ENCODE data around the gene SLC10A7.

DNA sequence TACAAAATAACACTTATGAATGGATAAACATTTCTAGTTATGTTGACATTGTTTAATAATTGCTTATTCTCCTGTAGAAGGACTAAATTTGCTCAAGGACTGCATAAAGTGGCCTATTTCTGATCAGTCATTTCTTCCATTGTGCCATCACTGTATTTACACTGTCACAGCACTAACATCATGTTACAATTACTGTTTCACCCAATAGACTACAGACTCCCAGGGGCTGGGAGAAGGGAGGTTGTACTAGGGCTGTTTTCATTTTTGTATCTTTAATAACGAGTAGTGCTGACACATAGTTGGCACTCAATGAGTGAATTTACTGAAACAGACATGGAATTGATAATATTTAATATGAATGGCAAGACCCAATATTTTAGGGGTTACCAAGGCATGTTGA lies 139.5 kb downstream of the SLC10A7 start:
- TF ChIP-seq POLR2A (IDR thresholded peaks at IDR 0.05): no peak
- TF ChIP-seq, protein P1, sequence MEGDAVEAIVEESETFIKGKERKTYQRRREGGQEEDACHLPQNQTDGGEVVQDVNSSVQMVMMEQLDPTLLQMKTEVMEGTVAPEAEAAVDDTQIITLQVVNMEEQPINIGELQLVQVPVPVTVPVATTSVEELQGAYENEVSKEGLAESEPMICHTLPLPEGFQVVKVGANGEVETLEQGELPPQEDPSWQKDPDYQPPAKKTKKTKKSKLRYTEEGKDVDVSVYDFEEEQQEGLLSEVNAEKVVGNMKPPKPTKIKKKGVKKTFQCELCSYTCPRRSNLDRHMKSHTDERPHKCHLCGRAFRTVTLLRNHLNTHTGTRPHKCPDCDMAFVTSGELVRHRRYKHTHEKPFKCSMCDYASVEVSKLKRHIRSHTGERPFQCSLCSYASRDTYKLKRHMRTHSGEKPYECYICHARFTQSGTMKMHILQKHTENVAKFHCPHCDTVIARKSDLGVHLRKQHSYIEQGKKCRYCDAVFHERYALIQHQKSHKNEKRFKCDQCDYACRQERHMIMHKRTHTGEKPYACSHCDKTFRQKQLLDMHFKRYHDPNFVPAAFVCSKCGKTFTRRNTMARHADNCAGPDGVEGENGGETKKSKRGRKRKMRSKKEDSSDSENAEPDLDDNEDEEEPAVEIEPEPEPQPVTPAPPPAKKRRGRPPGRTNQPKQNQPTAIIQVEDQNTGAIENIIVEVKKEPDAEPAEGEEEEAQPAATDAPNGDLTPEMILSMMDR (IDR thresholded peaks at IDR 0.05): no peak
